Esophagus muscularis mucosa (tissue), 3 donors: ENCODE measurements around the gene AXL.
"Not testable (repeated sequence)": the region's sequence is repeated elsewhere in the genome, so short reads cannot be mapped to it uniquely, and the experiment has no call there.

Source experiments
- CTCF ChIP-seq, 3 experiments: fragments of 200-600 bp in 2 of 3; fragments of 450-650 bp in 1 of 3; sonication (generic) in 2 of 3; IDR thresholded peaks; one replicate each; pipeline ENCODE4 v1.5.1; 2017 to 2019; ENCODE audit warnings: antibody characterized with exemption in 3 of 3, mild to moderate bottlenecking in 2 of 3, moderate library complexity in 1 of 3
- POLR2AphosphoS5 ChIP-seq, 2 donors: sonication (generic); formaldehyde crosslinking; IDR thresholded peaks; one replicate each; pipeline ENCODE4 v1.6.1; 2017; ENCODE audit warnings: antibody characterized with exemption in 2 of 2

- not testable (repeated sequence) for TF ChIP-seq CTCF, POLR2AphosphoS5 (IDR thresholded peaks at IDR 0.05)
Measured at GRCh38 chr19:41229338-41229737, 10.3 kb downstream of the AXL start.
